Left lung (tissue), 10 donors: Measurements from ENCODE around the gene AP3S1. TPM values are rescaled to one million over a fixed set of nuclear protein-coding genes. Genes with fewer than 3 reads are reported as not detected.

Experiments used
- ATAC-seq: fragments of 200-7000 bp; cut with Tn5 transposase; one replicate; pipeline ENCODE4 v1.9.1; 2020; ENCODE audit warnings: moderate library complexity
- DNase-seq, 4 donors: peaks; one replicate each; pipeline ENCODE4 v3.0.0-alpha.2; 2013 to 2020
- H3K27ac ChIP-seq, 2 donors: fragments of 200-600 bp; sonication (generic) in 1 of 2; one replicate each; pipeline versions ENCODE4 v1.5.0 to v1.8.0; 2020 to 2021
- H3K27me3 ChIP-seq, 2 donors: fragments of 200-600 bp; sonication (generic) in 1 of 2; one replicate each; pipeline versions ENCODE4 v1.5.0 to v1.8.0; 2020 to 2021
- H3K36me3 ChIP-seq, 2 donors: fragments of 200-600 bp; sonication (generic) in 1 of 2; one replicate each; pipeline versions ENCODE4 v1.5.0 to v1.8.0; 2020 to 2021
- H3K4me1 ChIP-seq, 2 donors: fragments of 200-600 bp; one replicate each; pipeline ENCODE4 v1.8.0; 2021
- H3K4me3 ChIP-seq, 2 donors: fragments of 200-600 bp; sonication (generic) in 1 of 2; one replicate each; pipeline versions ENCODE4 v1.5.0 to v1.8.0; 2020 to 2021; ENCODE audit warnings: mild to moderate bottlenecking in 1 of 2
- H3K9me3 ChIP-seq, 2 donors: fragments of 200-600 bp; sonication (generic) in 1 of 2; one replicate each; pipeline versions ENCODE4 v1.5.0 to v1.8.0; 2020 to 2021
- intact Hi-C, 2 donors: fragments of 100-400 bp; cut with DNase I; formaldehyde crosslinking; loops; one replicate each; pipeline versions ENCODE4 v1.11.2 to v1.14.2; 2022
- polyA plus RNA-seq, 6 donors: library from polyadenylated mRNA; unstranded; fragments of 120-200 nt; gene quantifications; one replicate each; pipeline ENCODE4 v1.2.1, GENCODE V29; 2013; ENCODE audit not compliant: insufficient read length in 6 of 6
- total RNA-seq, 2 donors: library from RNA; stranded (reverse); fragmentation: NEBNext Ultra II Directional; extraction: Animal tissue kit (Norgen Biotek cat#: 25700); gene quantifications; one replicate each; pipeline ENCODE4 v1.2.1, GENCODE V29; 2021
- TF ChIP-seq, protein P1 (sequence below), 2 donors: fragments of 200-600 bp; sonication (generic) in 1 of 2; IDR thresholded peaks; one replicate each; pipeline versions ENCODE4 v1.5.0 to v1.8.0; 2021; ENCODE audit warnings: antibody characterized with exemption in 2 of 2
- donor health status: DM: no; HTN: yes; CAD: no.
- donor health status: DM: no; HTN: no; CAD: no.

The AP3S1 gene
- total and polyA plus RNA-seq, 8 donors = 77.1 to 149 (median 132) TPM

DNA sequence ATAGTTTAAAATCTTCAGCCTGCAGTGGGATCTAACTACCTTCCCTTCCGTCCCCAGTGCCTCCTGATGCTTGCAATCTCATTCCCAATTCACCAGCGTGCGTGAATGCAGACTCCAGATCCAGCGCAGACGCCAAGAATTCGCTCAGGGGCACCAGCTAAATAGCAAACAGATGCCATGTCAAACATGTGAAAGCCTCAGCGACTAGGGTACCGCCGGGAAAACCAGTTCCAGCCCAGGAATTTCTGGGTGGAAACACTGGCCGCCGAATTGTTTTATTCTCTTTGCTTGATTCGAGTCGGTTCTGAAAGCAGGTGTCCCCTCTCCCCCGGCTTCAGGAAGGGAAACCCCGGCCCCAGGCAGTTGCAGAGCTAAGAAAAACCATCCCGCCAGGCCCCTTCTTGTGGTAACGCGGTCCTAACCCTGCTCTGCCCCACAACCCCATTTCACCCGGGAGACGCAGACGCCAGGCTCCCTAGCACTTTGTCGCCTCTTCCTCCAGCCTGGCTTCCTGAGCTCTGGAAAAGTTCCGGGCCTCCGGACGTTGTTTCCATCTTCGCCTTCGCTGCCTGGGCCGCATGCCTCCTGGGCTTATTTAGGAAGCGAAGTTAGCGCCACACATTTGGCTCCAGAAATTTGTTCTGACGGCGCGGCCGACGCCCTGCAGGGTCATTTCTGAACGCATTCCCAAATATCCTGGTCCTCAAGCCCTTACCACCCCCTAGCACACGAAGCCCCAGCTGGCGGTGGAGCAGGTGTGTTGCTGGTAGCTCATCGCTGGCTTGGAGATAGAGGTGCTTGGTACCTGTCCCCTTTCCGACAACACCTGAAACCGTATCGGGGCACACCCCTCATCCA, 119.9 kb downstream of the AP3S1 start:
- Histone ChIP-seq H3K36me3 (no peaks in the 10 kb centered on the region), H3K4me3 (no peak overlapping the region), H3K9me3 (no peaks in the 10 kb centered on the region), H3K27ac (no peak overlapping the region), H3K27me3 (peaks cover 54 to 89% of the 10 kb centered on the region in 2 donors), H3K4me1 (peaks cover 10 to 21% of the 10 kb centered on the region in 2 donors)
- ATAC-seq (peak; percentile 15), DNase-seq (peak in 1 of 4 donors; percentile 55)
- intact Hi-C loops = no loop called here
- TF ChIP-seq, protein P1, sequence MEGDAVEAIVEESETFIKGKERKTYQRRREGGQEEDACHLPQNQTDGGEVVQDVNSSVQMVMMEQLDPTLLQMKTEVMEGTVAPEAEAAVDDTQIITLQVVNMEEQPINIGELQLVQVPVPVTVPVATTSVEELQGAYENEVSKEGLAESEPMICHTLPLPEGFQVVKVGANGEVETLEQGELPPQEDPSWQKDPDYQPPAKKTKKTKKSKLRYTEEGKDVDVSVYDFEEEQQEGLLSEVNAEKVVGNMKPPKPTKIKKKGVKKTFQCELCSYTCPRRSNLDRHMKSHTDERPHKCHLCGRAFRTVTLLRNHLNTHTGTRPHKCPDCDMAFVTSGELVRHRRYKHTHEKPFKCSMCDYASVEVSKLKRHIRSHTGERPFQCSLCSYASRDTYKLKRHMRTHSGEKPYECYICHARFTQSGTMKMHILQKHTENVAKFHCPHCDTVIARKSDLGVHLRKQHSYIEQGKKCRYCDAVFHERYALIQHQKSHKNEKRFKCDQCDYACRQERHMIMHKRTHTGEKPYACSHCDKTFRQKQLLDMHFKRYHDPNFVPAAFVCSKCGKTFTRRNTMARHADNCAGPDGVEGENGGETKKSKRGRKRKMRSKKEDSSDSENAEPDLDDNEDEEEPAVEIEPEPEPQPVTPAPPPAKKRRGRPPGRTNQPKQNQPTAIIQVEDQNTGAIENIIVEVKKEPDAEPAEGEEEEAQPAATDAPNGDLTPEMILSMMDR (IDR thresholded peaks at IDR 0.05) = no peak

DNA sequence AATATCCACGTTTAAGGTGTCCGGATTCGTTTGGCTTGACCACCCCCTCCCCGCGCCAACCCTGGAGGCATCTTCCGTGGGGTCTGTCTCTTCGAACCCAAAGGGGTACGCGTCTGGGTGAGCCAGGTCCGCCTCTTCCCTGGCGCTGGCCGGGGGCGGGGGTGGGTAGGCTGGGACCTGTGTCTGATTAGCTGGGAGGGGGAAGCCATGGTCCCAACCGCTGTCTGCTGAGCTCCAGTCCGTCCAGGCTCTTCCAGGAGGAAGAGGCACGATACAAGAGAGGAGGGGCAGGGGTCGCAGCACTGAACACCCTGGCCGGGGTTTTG, 120.5 kb downstream of the AP3S1 start, which contains the start of gene LVRN:
LVRN (plus strand) TSS at position 237 of the 326 bp plus-strand sequence. CDS start 143 bp downstream, outside the sequence.
- no peaks in the 10 kb centered on the region for H3K9me3 ChIP-seq
- TF ChIP-seq, protein P1 (IDR thresholded peaks at IDR 0.05) = no peak
- peak within 1 kb of the TSS; percentile 17 to 26 for H3K4me3 ChIP-seq
- intact Hi-C loops = no loop called here
- H3K4me1 ChIP-seq = peaks cover 10 to 21% of the 10 kb centered on the region in 2 donors
- H3K27ac ChIP-seq = no peak within 1 kb of the TSS
- ATAC-seq = no peak
- DNase-seq = peak in 1 of 4 donors; percentile 62
- peaks cover 54 to 85% of the 10 kb centered on the region in 2 donors for H3K27me3 ChIP-seq
- no peaks in the 10 kb centered on the region for H3K36me3 ChIP-seq

DNA sequence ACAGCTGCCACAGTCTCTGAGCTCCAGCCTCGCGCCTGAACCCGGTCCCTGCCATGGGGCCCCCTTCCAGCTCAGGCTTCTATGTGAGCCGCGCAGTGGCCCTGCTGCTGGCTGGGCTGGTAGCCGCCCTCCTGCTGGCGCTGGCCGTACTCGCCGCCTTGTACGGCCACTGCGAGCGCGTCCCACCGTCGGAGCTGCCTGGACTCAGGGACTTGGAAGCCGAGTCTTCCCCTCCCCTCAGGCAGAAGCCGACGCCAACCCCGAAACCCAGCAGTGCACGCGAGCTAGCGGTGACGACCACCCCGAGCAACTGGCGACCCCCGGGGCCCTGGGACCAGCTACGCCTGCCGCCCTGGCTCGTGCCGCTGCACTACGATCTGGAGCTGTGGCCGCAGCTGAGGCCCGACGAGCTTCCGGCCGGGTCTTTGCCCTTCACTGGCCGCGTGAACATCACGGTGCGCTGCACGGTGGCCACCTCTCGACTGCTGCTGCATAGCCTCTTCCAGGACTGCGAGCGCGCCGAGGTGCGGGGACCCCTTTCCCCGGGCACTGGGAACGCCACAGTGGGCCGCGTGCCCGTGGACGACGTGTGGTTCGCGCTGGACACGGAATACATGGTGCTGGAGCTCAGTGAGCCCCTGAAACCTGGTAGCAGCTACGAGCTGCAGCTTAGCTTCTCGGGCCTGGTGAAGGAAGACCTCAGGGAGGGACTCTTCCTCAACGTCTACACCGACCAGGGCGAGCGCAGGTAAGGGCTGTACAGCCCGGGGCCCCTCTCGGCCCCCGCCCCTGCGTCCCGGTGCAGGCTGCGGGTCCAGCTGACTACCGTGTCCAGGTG, 121.0 kb downstream of the AP3S1 start:
- H3K27me3 ChIP-seq = peaks cover 54 to 79% of the 10 kb centered on the region in 2 donors
- intact Hi-C loops = no loop called here
- H3K9me3 ChIP-seq = no peaks in the 10 kb centered on the region
- TF ChIP-seq, protein P1 (IDR thresholded peaks at IDR 0.05) = no peak
- peak; percentile 81 for ATAC-seq
- DNase-seq = peak in 2 of 4 donors; percentile 33 to 83
- no peak overlapping the region for H3K27ac ChIP-seq
- H3K4me3 ChIP-seq = peak overlapping the region; percentile 17 to 26
- no peaks in the 10 kb centered on the region for H3K36me3 ChIP-seq
- peaks cover 10 to 21% of the 10 kb centered on the region in 2 donors for H3K4me1 ChIP-seq

DNA sequence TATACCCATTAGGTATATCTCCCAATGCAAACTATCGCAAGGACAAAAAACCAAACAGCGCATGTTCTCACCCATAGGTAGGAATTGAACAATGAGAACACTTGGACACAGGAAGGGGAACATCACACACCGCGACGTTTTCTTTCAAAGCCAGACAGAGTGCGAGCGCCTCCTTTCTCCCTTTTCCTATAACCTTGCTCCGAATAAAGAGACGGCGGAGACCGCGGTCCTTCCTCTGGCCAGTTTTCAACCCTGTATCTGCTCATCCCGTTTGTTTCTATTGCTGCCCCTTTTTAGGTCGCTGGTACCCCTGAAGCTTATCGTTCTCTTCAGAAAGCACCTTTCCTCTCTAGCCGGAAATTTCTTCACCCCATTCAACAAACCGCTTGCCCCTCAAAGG, 121.8 kb downstream of the AP3S1 start:
- ATAC-seq = no peak
- Histone ChIP-seq H3K4me3 (no peak overlapping the region), H3K27me3 (peaks cover 54 to 71% of the 10 kb centered on the region in 2 donors)

More for the DNA sequence above, 121.8 kb downstream of the AP3S1 start:
- Histone ChIP-seq H3K27ac (no peak overlapping the region), H3K4me1 (peaks cover 10 to 21% of the 10 kb centered on the region in 2 donors), H3K9me3 (no peaks in the 10 kb centered on the region), H3K36me3 (no peaks in the 10 kb centered on the region)
- TF ChIP-seq, protein P1 (IDR thresholded peaks at IDR 0.05) = no peak
- intact Hi-C loops = no loop called here
- DNase-seq = no peak

Other genes with a start within 250 kb of the AP3S1 start
- 1 to 10 TPM; 5.4 to 8.6 TPM for gene TICAM2, start 239.5 kb upstream of the AP3S1 start, total RNA-seq
- gene TICAM2, start 239.5 kb upstream of the AP3S1 start, polyA plus RNA-seq = 1 to 10 TPM; 3.2 to 8.2 (median 6.4) TPM
- 100 to 1,000 TPM; 101 to 115 TPM for gene TMED7, start 215.9 kb upstream of the AP3S1 start, total RNA-seq
- 10 to 100 TPM; 73.9 to 85.8 (median 77.3) TPM for gene TMED7, start 215.9 kb upstream of the AP3S1 start, polyA plus RNA-seq
- 1 to 10 TPM; 4.9 to 5.8 TPM for gene CDO1, start 25.3 kb upstream of the AP3S1 start, total RNA-seq
- 10 to 100 TPM; 55.7 to 80.3 (median 61.0) TPM for gene CDO1, start 25.3 kb upstream of the AP3S1 start, polyA plus RNA-seq
- 10 to 100 TPM; 31.5 to 39.8 TPM for gene ATG12, start 370 bp upstream of the AP3S1 start, total RNA-seq
- 10 to 100 TPM; 70.6 to 93.9 (median 78.5) TPM for gene ATG12, start 370 bp upstream of the AP3S1 start, polyA plus RNA-seq
- gene LVRN, start 120.5 kb downstream of the AP3S1 start, total RNA-seq = under 1 TPM; 0.06 to 0.45 TPM
- gene LVRN, start 120.5 kb downstream of the AP3S1 start, polyA plus RNA-seq = 1 to 10 TPM in 5 of 6 donors, under 1 TPM in 1; 0.88 to 1.9 (median 1.5) TPM
- not detected for gene ARL14EPL, start 190.5 kb downstream of the AP3S1 start, total RNA-seq
- not detected for gene ARL14EPL, start 190.5 kb downstream of the AP3S1 start, polyA plus RNA-seq
- 10 to 100 TPM; 30.8 to 33.6 TPM for gene COMMD10, start 243.1 kb downstream of the AP3S1 start, total RNA-seq
- gene COMMD10, start 243.1 kb downstream of the AP3S1 start, polyA plus RNA-seq = 10 to 100 TPM; 43.5 to 53.5 (median 44.2) TPM